Upper lobe of left lung (tissue), 6 donors: ENCODE results near the gene GGTLC1. TPM values are rescaled to one million over a fixed set of nuclear protein-coding genes. Genes with fewer than 3 reads are reported as not detected.

Experiments used
- ATAC-seq, 2 donors: fragments of 200-7000 bp; cut with Tn5 transposase; one replicate each; pipeline ENCODE4 v1.9.1; 2022; ENCODE audit warnings: mild to moderate bottlenecking in 2 of 2, moderate library complexity in 2 of 2; ENCODE audit not compliant: low FRiP score in 2 of 2
- DNase-seq, 2 donors: peaks; one replicate each; pipeline ENCODE4 v3.0.0-alpha.2; 2019 to 2020
- H3K27ac ChIP-seq, 4 donors: fragments of 200-600 bp; sonication (generic); one replicate each; pipeline ENCODE4 v1.5.1; 2016 to 2019
- H3K27me3 ChIP-seq, 4 donors: fragments of 200-600 bp; sonication (generic); one replicate each; pipeline ENCODE4 v1.5.1; 2017 to 2019
- H3K36me3 ChIP-seq, 4 donors: fragments of 200-600 bp; sonication (generic); one replicate each; pipeline ENCODE4 v1.5.1; 2016 to 2019
- H3K4me1 ChIP-seq, 4 donors: fragments of 200-600 bp; sonication (generic); one replicate each; pipeline ENCODE4 v1.5.1; 2018 to 2019
- H3K4me3 ChIP-seq, 4 donors: fragments of 200-600 bp; sonication (generic); one replicate each; pipeline ENCODE4 v1.5.1; 2017 to 2019; ENCODE audit warnings: mild to moderate bottlenecking in 2 of 4, moderate library complexity in 1 of 4
- H3K9me3 ChIP-seq, 4 donors: fragments of 200-600 bp; sonication (generic); one replicate each; pipeline ENCODE4 v1.5.1; 2018 to 2019
- EP300 ChIP-seq, 4 donors: sonication (generic); formaldehyde crosslinking; IDR thresholded peaks; one replicate each; pipeline ENCODE4 v1.5.1; 2017; ENCODE audit warnings: antibody characterized with exemption in 4 of 4, control low read depth in 2 of 4
- POLR2A ChIP-seq, 4 donors: fragments of 450-650 bp; IDR thresholded peaks; one replicate each; pipeline ENCODE4 v1.5.1; 2016 to 2017; ENCODE audit warnings: antibody characterized with exemption in 4 of 4, mild to moderate bottlenecking in 2 of 4
- POLR2AphosphoS5 ChIP-seq, 2 donors: sonication (generic); formaldehyde crosslinking; IDR thresholded peaks; one replicate each; pipeline ENCODE4 v1.5.1; 2017; ENCODE audit warnings: antibody characterized with exemption in 2 of 2
- WGBS, 2 donors: methylation state at CpG; one replicate each; pipeline ENCODE4 v1.1.5; 2017 to 2018; 5-methylcytosine and 5-hydroxymethylcytosine counted together
- total RNA-seq, 6 donors: library from RNA; depleted of rRNA in 4 of 6; stranded (reverse); fragments of >200 nt in 4 of 6; gene quantifications; one replicate each; pipeline versions ENCODE4 v1.1.0 to v1.2.1, GENCODE V29; 2016 to 2021
- TF ChIP-seq, protein P1 (sequence below), 6 experiments: fragments of 450-650 bp in 4 of 6; fragments of 200-600 bp in 2 of 6; sonication (generic) in 2 of 6; IDR thresholded peaks; one replicate each; pipeline ENCODE4 v1.5.1; 2016 to 2019; ENCODE audit warnings: antibody characterized with exemption in 6 of 6
- donor health status: DM: no; HTN: no; CAD: no; lungs with moderate emphysema.
- donor health status: DM: no; HTN: yes; CAD: no; lungs with severe emphysema.

Gene GGTLC1
- total RNA-seq, 6 donors from 2014 or later = 23.0 to 94.7 (median 75.7) TPM

DNA sequence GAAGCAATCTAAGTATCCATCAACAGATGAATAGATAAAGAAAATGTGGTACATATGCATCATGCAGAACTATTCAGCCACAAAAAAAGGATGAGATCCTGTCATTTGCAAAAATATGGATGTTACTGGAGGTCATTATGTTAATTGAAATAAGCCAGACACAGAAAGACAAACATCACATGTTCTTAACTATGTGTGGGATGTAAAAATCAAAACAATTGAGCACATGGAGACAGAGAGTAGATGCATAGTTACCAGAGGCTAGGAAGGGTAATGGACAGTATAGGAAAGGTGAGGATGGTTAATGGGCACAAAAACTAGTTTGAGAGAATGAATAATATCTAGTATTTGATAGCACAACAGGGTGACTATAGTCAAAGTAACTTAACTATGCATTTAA, 26.3 kb downstream of the GGTLC1 start:
- no peaks in the 10 kb centered on the region for H3K9me3 ChIP-seq
- TF ChIP-seq, protein P1, sequence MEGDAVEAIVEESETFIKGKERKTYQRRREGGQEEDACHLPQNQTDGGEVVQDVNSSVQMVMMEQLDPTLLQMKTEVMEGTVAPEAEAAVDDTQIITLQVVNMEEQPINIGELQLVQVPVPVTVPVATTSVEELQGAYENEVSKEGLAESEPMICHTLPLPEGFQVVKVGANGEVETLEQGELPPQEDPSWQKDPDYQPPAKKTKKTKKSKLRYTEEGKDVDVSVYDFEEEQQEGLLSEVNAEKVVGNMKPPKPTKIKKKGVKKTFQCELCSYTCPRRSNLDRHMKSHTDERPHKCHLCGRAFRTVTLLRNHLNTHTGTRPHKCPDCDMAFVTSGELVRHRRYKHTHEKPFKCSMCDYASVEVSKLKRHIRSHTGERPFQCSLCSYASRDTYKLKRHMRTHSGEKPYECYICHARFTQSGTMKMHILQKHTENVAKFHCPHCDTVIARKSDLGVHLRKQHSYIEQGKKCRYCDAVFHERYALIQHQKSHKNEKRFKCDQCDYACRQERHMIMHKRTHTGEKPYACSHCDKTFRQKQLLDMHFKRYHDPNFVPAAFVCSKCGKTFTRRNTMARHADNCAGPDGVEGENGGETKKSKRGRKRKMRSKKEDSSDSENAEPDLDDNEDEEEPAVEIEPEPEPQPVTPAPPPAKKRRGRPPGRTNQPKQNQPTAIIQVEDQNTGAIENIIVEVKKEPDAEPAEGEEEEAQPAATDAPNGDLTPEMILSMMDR (IDR thresholded peaks at IDR 0.05) = no peak
- no peak for TF ChIP-seq POLR2A (IDR thresholded peaks at IDR 0.05)
- no peak for TF ChIP-seq EP300 (IDR thresholded peaks at IDR 0.05)
- no peak for TF ChIP-seq POLR2AphosphoS5 (IDR thresholded peaks at IDR 0.05)
- no peaks in the 10 kb centered on the region for H3K4me1 ChIP-seq
- no peak for DNase-seq
- no peak for ATAC-seq
- no peaks in the 10 kb centered on the region for H3K27me3 ChIP-seq
- H3K27ac ChIP-seq = no peak overlapping the region
- H3K4me3 ChIP-seq = no peak overlapping the region
- no peaks in the 10 kb centered on the region for H3K36me3 ChIP-seq

DNA sequence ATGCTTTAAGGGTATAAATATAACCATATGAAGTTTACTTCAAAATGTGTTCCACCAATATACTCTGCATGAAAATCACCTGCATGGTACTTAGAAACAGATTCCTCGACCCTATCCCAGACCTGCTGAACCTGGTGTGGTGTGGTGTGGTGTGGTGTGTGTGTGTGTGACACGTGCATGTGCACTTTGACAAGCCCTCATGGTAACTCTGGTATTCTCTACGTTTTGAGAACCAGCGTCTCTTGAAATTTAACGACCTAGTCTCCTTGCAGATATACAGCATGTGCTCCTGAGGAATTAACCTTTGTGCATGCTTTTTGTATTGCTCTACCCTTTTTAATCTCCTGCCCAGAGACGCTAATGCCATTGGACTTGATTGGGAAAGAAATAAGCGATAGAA, 29.5 kb downstream of the GGTLC1 start:
- Histone ChIP-seq H3K27ac (no peak overlapping the region), H3K4me1 (peaks cover 0 to under 1% (median 0%) of the 10 kb centered on the region in 4 donors), H3K36me3 (no peaks in the 10 kb centered on the region), H3K9me3 (no peaks in the 10 kb centered on the region), H3K27me3 (no peaks in the 10 kb centered on the region), H3K4me3 (no peak overlapping the region)
- TF ChIP-seq EP300 (IDR thresholded peaks at IDR 0.05) = no peak
- TF ChIP-seq, protein P1 (IDR thresholded peaks at IDR 0.05) = no peak
- no peak for TF ChIP-seq POLR2AphosphoS5 (IDR thresholded peaks at IDR 0.05)
- no peak for TF ChIP-seq POLR2A (IDR thresholded peaks at IDR 0.05)
- no peak for DNase-seq
- 74 to 79% methylated on average over 7 of the region's 7 CpGs for WGBS, 2 donors
- no peak for ATAC-seq

DNA sequence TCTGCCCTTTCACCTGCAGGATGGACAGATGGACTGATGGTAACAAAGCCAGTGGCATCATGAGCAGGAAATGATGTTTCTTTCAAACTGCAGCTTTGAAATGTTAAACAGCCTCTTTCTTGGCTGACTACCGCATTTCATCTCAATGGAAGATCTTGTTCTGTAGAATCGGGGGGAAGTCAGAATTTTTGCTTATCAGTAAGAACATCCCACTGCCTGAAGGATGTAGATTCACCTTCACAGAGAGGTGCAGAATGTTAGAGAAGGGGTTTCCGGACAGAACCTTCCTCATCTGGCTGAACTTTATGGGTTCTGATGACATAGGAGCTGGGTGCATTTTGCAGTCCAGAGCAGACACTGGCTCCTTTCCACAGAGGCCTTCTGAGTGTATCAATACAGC, 32.7 kb downstream of the GGTLC1 start:
- no peak for DNase-seq
- H3K4me1 ChIP-seq = peaks cover 0 to 3% (median 0%) of the 10 kb centered on the region in 4 donors
- ATAC-seq = no peak
- H3K9me3 ChIP-seq = no peaks in the 10 kb centered on the region
- no peak overlapping the region for H3K27ac ChIP-seq
- no peaks in the 10 kb centered on the region for H3K36me3 ChIP-seq
- H3K27me3 ChIP-seq = no peaks in the 10 kb centered on the region
- no peak overlapping the region for H3K4me3 ChIP-seq
- TF ChIP-seq POLR2AphosphoS5 (IDR thresholded peaks at IDR 0.05) (no peak), POLR2A (IDR thresholded peaks at IDR 0.05) (no peak), EP300 (IDR thresholded peaks at IDR 0.05) (no peak)
- WGBS, 2 donors = 39 to 46% methylated on average over 3 of the region's 3 CpGs

DNA sequence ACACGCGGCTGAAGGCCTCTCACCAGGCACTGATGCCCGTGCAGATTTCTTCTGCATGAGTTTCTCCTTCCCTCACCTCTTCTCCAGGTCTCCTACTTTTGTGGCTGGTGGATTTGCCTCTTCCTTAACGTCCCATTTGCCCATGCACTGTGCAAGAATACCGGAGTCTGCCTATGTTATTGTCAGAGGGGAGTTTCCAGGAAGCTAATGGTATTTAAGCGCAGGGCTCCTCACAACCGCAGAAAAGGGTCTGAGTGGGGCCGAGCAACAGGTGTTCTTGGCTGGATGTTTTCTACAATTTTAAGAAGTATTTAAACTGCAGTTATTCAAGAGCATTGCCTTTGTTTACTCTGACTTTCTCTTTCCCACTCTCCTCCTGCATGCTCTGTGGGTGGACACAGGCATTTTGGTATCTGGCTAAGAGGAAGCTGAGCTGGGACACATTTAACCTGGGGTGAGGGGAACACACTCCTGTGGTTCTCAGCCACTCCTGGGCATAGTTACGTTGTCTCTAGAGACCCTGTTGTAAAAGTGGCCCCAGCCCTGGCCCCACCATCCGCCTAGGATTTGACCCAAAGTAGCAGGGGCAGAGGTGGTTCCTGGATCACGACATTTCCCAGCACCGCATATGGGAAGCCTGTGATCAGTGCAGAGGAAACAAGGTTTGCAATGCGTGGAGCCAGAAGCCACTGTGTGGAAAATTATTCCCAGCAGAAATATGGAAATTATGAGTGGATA, 34.4 kb downstream of the GGTLC1 start:
- 48 to 53% methylated on average over 13 of the region's 13 CpGs for WGBS, 2 donors

DNA sequence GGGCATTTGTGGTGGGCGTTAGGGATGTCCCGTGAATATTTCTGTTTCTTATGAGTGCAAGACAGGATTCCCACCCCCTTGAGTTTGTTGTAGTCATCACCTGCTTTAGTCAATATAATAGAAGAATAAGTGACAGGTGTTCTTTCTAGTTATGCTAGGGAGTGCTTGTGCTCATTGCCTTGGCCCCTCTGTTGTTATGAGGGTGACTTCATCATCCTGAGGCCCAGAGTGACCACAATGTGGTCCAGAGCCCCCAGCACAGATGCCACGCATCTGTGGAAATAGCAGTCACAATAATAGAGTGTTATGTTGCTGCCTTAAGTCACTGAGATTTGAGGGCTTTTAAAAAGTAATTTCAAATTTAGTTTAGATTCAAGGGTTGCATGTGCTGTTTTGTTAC, 42.4 kb downstream of the GGTLC1 start:
- ATAC-seq = no peak
- Histone ChIP-seq H3K4me3 (no peak overlapping the region), H3K4me1 (no peaks in the 10 kb centered on the region), H3K36me3 (no peaks in the 10 kb centered on the region), H3K27ac (no peak overlapping the region), H3K27me3 (no peaks in the 10 kb centered on the region), H3K9me3 (no peaks in the 10 kb centered on the region)
- no peak for DNase-seq
- 82 to 100% methylated on average over 2 to 3 of the region's 3 CpGs for WGBS, 2 donors
- TF ChIP-seq EP300 (IDR thresholded peaks at IDR 0.05) (no peak), POLR2AphosphoS5 (IDR thresholded peaks at IDR 0.05) (no peak), POLR2A (IDR thresholded peaks at IDR 0.05) (no peak)
- TF ChIP-seq, protein P1 (IDR thresholded peaks at IDR 0.05) = no peak

More for the DNA sequence above, 34.4 kb downstream of the GGTLC1 start:
- Histone ChIP-seq H3K27me3 (no peaks in the 10 kb centered on the region), H3K4me3 (no peak overlapping the region), H3K27ac (no peak overlapping the region), H3K9me3 (no peaks in the 10 kb centered on the region), H3K36me3 (no peaks in the 10 kb centered on the region), H3K4me1 (peaks cover 0 to 3% (median 0%) of the 10 kb centered on the region in 4 donors)
- TF ChIP-seq, protein P1 (IDR thresholded peaks at IDR 0.05) = no peak
- TF ChIP-seq POLR2A (IDR thresholded peaks at IDR 0.05) = no peak
- no peak for TF ChIP-seq EP300 (IDR thresholded peaks at IDR 0.05)
- TF ChIP-seq POLR2AphosphoS5 (IDR thresholded peaks at IDR 0.05) = no peak
- ATAC-seq = peak in 1 of 2 donors; percentile 40
- no peak for DNase-seq
